Stimulated activated CD4-positive, alpha-beta T cell treated with anti-CD3 and anti-CD28 coated beads, Interleukin-1b, Interleukin-23, amount 100 ng/mL, for 1 hour (primary cell): ENCODE measurements around the gene COPG2.
A peak's percentile ranks its signal among the peaks of the same experiment; 100 is the strongest.

Experiments used
- DNase-seq, 2 donors: peaks; one replicate each; pipeline ENCODE4 v3.0.0-alpha.2; 2020; ENCODE audit warnings: low read depth in 2 of 2

Gene COPG2

DNA sequence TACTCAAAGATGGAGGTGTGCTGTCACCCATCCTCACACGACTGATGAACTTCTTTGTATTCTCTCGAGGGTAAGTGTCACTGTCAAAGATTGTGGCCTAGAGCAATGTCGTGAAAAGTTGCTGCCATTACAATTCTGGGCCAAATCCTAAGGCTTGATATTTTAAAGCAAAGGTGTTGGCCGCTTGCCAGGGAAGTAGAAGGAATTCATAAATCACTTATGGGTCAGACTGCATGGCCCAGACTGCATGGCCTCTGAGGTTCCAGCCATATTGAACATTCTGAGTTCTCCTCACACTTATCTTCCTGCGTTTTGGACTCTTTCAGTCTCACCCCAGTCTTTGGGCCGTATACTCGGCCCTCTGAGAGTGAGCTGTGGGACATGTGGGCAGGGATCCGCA is 168.1 kb downstream of the COPG2 start:
- no peak for DNase-seq

DNA sequence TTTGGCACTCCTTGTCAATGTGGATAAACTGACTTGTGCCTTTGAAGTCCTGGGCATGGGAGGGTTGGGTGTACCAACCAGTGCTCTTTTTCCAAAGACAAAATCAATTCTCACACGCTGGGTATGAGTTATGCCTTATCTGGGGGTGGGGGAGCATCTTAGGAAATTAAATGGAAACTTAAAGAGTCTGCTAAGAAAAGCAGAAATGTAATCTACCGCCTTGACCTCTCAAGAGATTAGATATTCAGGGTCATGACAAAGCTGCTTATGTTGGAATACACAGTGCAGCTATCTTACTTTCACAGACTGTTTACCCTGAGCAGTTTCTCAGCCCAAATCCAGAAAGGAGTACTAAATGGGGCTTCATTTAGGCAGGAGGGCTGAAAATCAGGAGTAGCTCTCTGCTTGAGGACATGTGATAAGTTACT is 174.1 kb downstream of the COPG2 start:
- DNase-seq = no peak

DNA sequence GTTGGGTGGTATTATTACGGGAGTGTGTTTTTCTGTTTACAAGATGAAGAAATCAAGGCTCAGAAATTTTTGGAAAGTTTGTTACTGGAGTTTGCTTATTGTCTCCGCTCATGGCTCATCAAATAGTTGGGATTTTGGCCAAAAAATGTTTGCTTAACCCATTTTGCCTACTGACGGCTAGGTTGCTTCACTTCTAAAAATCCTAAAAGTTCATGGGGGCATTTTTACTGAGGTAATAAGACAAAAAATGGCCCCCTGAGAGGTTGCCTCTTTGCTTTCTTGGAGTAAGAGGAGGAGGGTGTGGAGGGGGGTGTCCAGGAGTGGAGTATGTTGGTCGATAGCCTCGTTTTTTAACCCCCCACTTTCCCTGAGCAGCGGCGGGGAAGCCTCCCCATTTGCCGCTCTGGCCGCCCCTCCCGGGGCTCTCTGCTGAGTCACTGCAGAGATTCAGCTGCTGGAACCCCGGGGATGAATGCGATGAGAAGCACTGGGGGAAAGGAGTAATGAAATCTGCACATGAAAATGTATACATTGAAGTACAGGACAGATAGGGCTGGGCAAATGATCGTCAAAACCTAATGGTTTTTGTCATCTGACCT is 175.2 kb downstream of the COPG2 start:
- DNase-seq = no peak

DNA sequence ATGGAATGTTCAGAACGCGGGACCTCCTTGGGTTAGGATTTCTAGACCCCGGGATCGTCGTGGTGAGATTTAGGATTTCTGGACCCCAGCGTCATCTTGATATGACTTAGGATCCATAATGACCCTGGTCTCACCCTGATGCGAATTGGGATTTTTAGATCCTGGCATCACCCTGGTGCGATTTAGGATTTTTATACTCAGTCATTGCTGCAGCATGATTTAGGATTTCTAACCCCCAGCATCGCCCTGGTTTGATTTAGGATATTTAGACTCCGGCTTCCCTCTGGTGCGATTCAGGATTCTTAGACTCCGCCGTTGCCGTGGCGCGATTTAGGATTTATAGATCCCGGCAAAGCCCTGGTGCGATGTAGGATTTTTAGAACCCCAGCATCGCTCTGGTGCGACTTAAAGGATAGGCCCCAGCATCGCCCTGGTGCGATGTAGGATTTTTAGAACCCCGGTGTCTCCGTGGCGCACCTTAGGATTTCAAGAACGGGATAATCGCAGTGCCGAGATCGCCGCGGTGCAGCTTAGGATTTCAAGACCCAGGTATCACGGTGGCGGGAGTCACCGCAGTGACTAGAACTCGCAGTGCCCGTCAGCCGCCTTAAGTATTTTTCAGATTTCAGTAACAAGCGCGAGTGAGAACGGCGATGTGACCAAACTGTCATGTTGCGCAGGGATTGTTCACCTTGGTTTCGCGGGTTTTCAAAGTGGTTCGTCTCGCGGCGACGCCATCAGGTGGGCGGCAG is 175.8 kb downstream of the COPG2 start:
- DNase-seq = no peak

DNA sequence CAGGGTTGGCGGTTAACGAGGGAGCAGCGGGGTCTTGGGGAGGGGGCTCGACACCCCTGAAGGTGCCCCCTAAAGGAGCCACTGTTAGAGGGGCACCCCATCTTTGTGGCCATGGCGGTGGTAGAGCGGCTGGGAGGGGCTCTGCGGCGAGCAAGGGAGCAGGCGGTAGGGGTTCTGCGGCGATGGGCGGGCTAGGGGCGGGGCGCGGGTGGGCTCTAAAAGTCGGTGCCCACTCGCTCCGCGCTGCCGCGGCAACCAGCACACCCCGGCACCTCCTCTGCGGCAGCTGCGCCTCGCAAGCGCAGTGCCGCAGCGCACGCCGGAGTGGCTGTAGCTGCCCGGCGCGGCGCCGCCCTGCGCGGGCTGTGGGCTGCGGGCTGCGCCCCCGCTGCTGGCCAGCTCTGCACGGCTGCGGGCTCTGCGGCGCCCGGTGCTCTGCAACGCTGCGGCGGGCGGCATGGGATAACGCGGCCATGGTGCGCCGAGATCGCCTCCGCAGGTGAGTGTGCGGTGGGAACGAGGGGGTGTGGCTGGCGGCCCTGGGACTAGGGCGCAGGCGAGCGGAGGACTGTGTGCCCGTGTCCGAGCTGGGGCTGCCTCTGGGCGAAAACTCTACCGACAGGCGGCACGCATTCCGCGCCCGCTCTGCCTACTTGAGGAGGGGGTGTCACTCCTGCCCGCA is 176.6 kb downstream of the COPG2 start, which contains the start of gene MEST:
TSS of gene MEST (plus strand) at position 245 of the 682 bp plus-strand sequence. CDS start at position 474, 229 bp downstream.
- no peak for DNase-seq

DNA sequence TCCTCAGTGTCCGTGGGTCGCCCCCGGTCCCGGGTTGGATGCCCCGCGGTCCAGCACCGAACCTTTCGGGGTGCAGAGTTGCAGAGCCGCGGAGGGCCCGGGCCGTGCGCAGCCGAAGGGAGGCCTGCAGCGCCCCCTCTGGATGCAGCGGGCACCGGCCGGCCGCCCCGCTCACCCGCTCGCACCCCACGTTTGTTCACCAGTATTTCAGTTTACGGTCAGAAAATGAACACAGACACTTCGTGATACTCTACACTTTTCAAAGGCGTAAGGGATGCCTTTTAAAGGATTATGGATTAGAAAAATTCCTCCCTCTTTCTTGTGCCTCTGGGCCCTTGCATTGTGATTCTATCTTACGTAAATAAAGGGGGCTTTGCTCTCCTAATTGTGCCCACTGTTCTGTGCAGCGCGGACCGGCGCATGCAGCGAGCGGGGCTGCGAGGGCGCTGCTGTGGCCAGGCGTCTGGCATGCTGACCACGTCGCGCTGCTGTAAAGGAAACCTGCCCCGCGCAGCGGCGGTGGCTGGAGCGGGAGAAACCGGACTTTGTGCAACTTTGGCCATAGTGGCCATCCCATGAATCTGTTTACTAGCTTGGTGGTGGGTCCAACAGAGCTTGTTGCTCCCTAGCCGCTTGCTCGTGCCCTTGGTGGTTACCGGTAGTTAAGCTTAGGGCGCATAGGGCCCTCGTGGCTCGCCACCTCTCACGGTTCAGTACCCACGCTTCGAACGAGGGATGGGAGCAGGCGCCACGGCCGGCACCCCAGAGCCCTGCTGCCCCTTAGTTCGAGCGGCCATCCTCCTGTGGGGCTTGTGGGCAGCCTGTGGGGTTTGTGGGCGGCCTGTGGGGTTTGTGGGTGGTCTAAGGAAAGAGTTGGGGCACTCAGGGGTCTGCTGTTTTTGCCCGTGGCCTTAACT is 177.4 kb downstream of the COPG2 start:
- no peak for DNase-seq

DNA sequence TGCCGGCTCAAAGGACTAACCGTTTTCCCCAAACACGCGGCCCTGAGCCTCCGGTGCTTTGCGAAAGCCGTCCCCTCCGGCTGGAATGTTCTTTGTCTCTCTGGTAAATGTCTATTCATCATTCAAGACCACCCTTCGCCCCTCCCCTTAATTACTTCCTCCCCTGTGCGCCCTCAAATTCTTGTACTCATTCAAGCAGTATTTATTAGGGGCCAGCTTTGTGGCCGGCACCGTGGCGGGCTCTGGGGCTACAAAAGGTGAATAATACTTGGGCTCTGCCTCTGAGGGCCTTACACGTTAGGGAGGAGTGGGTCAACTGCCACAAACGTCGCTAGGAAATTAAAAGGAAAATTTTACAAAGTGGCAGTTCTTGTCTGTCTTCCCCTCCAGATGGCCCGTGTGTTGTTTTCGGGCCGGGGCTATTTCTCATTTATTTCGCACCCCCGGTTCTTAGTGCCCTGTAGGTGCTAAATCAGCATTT is 178.2 kb downstream of the COPG2 start:
- no peak for DNase-seq

DNA sequence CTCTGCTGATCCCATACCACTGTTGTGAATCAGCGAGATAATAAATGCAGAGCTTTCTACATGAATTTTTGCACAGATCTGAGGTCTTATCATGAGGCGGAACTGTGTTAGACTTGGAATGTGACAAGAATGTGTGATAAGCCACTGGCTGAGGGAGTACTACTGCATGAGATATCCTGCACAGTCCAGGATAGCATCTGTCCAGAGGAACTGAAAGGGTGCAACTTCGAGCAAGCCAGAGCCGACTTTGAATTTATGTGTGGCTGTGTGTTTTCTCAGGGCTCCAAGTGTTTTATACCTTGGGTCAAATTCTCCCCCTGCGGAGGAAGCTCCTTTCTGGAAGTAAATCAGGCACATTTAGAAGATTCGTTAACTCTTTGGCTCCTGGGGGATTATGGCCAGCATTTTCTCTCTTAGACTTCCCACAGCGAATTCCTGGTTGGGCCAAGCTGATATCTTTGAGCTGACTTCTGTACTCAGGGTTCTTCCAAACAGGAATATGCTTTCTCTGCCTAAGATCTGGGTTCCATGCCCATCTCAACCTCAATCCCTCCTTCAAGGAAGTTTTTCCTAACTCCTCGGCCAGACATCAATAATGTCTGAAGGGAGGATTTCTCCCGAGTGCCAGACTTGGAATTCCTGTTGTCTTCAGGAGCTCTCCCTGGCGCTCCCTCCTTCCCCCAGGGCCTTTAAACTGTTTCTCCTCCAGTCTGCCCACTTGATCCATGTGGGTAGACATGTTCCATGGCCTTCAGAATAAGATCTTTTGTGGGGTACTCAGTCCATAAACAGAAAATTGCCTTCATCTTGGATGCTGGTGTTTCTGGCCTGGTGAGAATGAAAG is 179.2 kb downstream of the COPG2 start:
- DNase-seq = no peak

DNA sequence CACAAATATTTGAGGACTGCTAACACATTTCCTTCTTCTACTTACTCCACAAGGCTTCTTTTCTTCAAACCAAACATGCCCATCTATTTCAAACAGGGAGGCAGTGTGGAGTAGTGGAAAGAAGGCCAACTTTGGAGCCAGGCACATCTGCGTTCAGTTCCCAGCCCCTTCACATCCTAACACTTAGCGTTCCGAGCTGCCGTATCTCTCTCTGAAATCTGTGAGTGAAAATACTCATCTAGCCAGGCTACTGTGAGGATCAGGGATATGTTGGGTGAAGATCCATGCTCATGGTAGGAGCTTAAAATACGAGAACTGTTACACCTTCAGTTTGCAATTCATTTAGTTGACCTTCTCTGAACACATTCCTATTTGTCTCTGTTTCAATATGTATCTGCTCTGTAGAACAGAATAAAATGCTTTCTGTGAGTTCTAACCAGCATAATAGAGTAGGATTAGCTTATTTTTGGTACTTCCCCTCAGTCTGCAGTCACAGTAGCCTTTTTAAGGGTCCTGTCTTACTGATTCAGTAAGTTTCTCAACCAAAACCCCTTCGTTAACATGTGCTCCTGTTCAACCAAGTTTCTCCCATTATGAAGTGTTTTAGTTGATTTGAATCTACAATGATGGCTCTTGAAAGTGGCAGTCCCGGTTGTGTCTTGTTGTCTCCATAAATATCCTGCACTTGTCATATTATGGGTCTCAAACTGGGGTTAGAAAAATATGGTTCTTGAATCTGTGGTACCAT is 180.0 kb downstream of the COPG2 start:
- no peak for DNase-seq

DNA sequence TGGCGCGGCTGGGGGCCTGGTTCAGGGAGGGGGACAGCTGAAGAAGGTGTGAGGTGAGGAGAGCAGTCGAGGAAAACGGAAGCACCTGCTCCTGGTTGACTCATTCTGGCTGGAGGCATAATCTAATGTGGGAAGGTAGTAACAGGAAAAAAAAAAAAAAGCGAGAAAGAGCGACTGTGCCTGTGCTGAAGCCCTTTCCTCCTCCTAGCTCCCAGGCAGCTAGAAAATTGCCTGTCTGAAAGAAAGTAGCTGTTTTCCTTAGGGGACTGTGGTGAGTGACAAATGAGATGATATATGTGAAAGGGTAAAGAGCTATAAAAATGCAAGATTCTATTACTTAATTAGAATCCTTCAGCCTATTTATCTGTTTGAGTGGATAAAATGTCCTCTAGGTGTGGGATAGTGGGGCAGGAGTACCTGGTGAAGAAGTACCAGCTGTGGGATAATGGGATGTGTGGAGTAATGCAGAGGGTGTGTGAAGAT is 181.6 kb downstream of the COPG2 start:
- no peak for DNase-seq

DNA sequence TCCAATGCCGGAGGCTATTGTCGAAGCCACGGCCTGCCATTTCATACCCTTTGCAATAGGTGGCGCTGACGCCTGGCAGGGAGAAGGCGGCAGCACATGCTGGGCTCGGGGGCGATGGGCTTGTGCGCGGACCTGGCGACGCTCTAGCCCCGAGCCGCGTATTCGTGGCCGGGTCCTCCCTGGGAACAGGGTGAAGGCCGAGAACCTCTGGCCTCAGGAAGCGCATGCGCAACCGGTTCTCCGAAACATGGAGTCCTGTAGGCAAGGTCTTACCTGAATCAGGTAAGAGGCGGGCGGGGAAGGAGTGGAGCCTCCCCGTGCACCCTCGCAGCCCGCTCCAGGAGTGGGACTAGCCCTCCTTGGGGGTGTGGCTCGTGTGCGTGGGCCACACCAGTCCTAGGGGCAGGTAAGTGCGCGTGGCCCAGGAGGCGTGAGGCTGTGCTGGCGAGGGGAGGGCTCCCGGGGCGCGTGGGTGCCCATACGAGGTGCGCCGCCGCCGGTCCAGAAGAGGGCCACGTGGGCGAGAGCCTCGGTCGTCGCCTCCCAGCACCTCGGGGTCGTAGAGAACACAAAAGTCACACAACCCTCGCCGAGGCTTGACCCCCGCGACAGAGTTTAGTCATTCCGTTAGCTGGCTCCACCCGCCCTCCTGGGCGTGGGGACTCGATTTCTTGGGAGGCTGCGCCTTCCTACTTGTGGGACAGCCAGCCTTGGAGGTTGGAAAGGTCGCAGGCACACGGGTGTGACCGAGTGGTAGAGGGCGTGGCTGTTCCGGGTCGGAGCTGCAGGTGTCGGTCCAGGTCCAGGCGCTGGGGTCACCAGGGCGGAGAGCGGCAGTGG is 182.2 kb downstream of the COPG2 start:
- DNase-seq = peak; percentile 6 to 24

DNA sequence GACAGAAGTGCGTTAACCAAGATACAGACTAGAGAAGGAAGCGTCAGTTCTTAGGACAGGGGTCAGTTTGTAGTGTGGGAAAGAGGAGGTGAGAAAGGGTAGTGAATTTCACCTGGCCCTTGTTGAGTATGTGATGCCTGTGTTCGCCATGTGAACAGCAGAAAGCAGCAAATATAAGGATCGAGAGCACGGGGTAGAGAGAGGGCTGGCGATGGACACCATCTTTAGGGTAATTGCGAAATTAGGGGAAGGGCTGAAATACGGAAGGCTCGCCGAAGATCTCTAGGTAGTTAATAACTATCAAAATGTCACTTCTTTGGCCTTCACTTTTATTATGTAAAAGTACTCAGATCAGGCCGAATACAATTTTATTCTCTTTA is 182.8 kb downstream of the COPG2 start:
- DNase-seq = no peak

DNA sequence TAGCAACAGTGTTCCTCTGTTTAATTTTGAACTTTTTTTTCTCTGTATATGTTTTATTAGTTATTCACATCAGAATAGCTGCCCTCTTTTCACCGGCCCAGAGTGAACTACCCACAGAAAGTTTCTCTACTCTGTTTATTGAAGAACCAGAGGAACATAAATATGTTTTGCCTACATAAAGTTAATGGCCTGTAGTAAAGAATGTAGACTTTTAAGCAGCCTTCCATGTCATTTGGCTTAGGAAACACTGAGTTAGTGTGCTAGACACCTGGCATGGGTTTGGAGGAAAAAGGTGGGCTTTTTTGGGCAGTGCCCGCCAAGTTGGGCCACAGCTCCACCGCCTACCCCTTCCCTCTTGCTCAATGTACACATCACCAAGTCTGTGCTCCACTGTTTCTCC is 185.5 kb downstream of the COPG2 start:
- no peak for DNase-seq

DNA sequence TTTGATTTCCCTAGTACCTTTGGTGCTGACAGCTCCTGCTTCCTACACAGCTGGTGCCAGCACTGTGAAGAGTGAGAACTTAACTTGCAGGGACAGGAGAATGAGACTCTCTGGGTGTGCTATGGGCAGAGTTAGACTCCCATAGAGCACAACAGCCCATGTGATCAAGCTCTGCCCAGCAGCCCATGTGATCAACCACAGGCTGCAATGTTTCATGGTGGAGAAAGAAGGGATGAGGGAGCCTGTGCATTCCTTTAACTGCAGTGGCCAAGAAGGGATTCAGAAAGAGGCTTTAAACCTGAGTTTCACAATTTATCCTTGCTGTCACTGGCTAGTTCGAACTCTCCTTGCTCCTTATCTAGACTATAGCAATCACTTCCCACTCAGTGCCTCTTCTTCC is 186.7 kb downstream of the COPG2 start:
- DNase-seq = no peak

DNA sequence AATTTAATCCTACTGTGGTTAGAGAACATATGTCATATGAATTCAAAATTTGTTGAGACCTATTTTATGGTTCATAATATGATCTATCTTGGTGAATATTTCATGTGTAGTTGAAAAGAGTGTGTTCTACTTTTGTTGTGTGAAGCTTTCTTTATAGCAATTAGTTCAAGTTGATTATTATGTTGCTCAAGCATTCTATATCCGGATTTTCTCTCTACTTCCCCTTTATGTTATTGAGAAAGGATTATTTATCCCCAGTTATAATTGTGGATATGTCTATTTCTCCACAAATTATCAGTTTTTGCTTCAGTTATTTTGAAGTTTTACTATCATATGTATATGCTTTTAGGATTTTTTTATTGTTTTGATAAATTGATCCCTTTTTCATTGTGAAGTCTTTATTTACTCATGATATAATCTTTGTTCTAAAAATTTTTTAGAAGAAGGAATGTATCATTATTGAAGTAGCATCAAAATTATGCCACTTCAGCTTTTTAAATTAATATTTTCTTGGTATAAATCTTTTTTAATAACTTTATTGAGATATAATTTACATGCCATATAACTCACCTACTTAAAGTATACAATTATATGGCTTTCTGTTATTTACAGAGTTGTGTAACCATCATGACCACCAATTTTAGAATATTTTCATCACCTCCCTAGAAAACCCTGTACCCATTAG is 188.7 kb downstream of the COPG2 start:
- no peak for DNase-seq

DNA sequence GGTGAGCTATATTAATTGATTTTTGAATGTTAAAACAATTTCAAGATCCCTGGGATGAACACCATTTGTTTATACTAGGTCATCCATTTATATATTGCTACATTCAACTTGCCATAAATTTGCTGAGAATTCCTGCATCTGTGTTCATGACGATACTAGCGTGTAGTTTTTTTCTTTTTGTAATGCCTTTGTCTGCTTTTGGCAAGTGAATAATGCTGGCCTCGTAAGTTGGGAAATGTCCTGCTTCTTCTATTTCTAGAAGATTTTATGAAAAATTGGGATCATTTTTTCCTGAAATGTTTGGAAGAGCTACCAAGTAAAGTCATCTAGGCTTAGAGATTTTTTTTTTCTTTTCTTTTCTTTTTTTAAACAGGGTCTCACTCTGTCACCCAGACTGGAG is 189.6 kb downstream of the COPG2 start:
- DNase-seq = no peak

DNA sequence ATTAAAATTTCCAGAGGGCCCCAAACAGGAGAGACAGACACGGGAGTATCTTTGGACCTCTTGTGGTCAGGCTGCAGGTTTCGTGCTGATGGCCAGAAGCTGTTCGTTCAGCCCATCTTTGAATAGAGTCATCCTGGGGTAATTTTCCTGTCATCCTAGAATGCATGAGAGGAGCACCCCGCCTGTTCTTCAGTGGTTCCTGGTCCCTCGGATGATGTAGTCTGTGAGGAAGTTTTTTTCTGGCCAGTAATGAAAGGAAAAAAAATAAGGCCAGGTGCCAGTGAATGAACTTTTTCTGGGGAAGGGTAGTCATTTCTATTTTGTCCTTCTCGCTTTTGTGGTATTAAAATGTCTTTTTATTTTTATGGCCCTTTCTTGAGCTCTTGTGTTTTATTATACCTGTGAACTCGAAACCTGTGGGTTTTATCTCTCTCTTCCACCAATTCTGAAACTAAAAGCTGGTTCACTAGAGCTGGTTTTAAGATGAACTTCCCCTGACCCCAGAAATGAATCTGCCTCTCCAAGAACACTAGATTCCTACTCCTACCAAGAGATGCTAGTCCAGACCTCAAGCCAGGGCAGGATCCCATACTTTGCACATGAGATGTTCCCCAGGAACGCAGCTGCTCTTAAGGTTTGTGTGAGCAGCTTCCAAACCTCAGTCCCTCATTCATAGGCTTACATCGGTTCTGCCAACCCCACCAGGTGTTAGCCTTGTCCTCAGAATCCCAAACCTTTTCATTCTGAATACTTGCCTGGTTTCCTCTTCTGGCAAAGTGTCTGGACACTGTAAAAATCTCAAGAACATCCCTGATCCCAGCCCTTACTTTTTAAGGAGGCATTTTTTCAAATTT is 192.0 kb downstream of the COPG2 start:
- no peak for DNase-seq

DNA sequence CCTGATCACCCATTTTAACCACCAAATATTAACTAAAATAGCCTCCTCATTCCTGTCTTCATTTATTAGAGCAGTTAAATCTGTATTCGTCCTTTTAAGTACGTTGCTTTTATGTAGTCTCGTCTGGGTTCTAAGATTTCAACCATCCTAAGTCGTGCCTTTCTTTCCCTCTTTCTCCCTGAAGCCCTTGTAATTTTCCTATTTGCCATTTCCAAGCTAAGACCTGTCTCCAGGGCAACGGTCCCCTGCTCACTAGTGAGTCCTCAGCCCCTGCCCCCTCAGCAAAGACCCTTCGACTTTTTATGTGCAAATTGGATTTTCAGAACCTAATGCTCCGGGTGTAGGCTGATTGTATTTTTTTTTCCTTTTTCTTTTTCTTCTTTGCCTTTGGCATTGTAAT is 192.8 kb downstream of the COPG2 start:
- DNase-seq = no peak
